ENCODE data around the gene HMGCR.

HMGCR gene

GRCh38 chr5:75342836-75343235 lies 5.8 kb downstream of the HMGCR start:
- intact Hi-C loops (cut with DNase I; ENCODE audit: low total_unique reads): no loop called here
- peaks cover 0 to 12% (median 2%) of the 10 kb centered on the region in 4 donors for H3K4me1 ChIP-seq

GRCh38 chr5:75348241-75348640 lies 11.2 kb downstream of the HMGCR start:
- no peaks in the 10 kb centered on the region for H3K27me3 ChIP-seq
- TF ChIP-seq CTCF (IDR thresholded peaks at IDR 0.05): no peak
- H3K27ac ChIP-seq: no peak overlapping the region
- no peaks in the 10 kb centered on the region for H3K9me3 ChIP-seq
- no peak overlapping the region for H3K4me3 ChIP-seq
- DNase-seq: no peak
- peaks cover 68 to 73% (median 68%) of the 10 kb centered on the region in 3 donors for H3K36me3 ChIP-seq
- no peaks in the 10 kb centered on the region for H3K4me1 ChIP-seq
- intact Hi-C loops (cut with DNase I; ENCODE audit: low total_unique reads): no loop called here

More at GRCh38 chr5:75342836-75343235, 5.8 kb downstream of the HMGCR start:
- Histone ChIP-seq H3K27me3 (no peaks in the 10 kb centered on the region), H3K36me3 (peaks cover 29 to 31% (median 31%) of the 10 kb centered on the region in 3 donors), H3K4me3 (no peak overlapping the region), H3K9me3 (no peaks in the 10 kb centered on the region), H3K27ac (no peak overlapping the region)
- DNase-seq: no peak
- no peak for TF ChIP-seq CTCF (IDR thresholded peaks at IDR 0.05)

- H3K36me3 ChIP-seq: peaks cover 68 to 82% (median 70%) of the 10 kb centered on the region in 3 donors
- intact Hi-C loops (cut with DNase I; ENCODE audit: low total_unique reads): no loop called here
Observed at GRCh38 chr5:75349663-75350062, 12.6 kb downstream of the HMGCR start.

GRCh38 chr5:75351139-75351926 lies 14.3 kb downstream of the HMGCR start:
- TF ChIP-seq CTCF (IDR thresholded peaks at IDR 0.05): no peak
- Histone ChIP-seq H3K4me3 (no peak overlapping the region), H3K36me3 (peaks cover 69 to 88% (median 73%) of the 10 kb centered on the region in 3 donors), H3K4me1 (no peaks in the 10 kb centered on the region), H3K27me3 (no peaks in the 10 kb centered on the region), H3K27ac (no peak overlapping the region), H3K9me3 (no peaks in the 10 kb centered on the region)
- no peak for DNase-seq
- intact Hi-C loops (cut with DNase I; ENCODE audit: low total_unique reads): no loop called here

More at GRCh38 chr5:75349663-75350062, 12.6 kb downstream of the HMGCR start:
- no peak overlapping the region for H3K27ac ChIP-seq
- no peaks in the 10 kb centered on the region for H3K9me3 ChIP-seq
- H3K4me1 ChIP-seq: no peaks in the 10 kb centered on the region
- TF ChIP-seq CTCF (IDR thresholded peaks at IDR 0.05): no peak
- H3K4me3 ChIP-seq: no peak overlapping the region
- H3K27me3 ChIP-seq: no peaks in the 10 kb centered on the region
- no peak for DNase-seq

- H3K9me3 ChIP-seq: no peaks in the 10 kb centered on the region
- no peaks in the 10 kb centered on the region for H3K27me3 ChIP-seq
- intact Hi-C loops (cut with DNase I; ENCODE audit: low total_unique reads): no loop called here
- H3K4me3 ChIP-seq: no peak overlapping the region
- no peaks in the 10 kb centered on the region for H3K4me1 ChIP-seq
- no peak for TF ChIP-seq CTCF (IDR thresholded peaks at IDR 0.05)
- no peak overlapping the region for H3K27ac ChIP-seq
- peaks cover 73 to 86% (median 85%) of the 10 kb centered on the region in 3 donors for H3K36me3 ChIP-seq
- no peak for DNase-seq
Observed at GRCh38 chr5:75355236-75355635, 18.2 kb downstream of the HMGCR start.

Data from tibial artery (tissue), 4 donors.